Stimulated activated CD4-positive, alpha-beta T cell treated with anti-CD3 and anti-CD28 coated beads, Interleukin-2, amount 100 ng/mL, for 24 hours (primary cell): ENCODE results near the gene MYADM.
"Not testable (repeated sequence)": the region's sequence is repeated elsewhere in the genome, so short reads cannot be mapped to it uniquely, and the experiment has no call there.

Experiments
- DNase-seq, 2 donors: peaks; one replicate each; pipeline ENCODE4 v3.0.0-alpha.2; 2020

The MYADM gene

GRCh38 chr19:53868892-53869804, 1.5 kb downstream of the MYADM start:
- DNase-seq: peak; percentile 79 to 86

GRCh38 chr19:53869805-53870484, 2.3 kb downstream of the MYADM start:
- not testable (repeated sequence) for DNase-seq

GRCh38 chr19:53870485-53870844, 2.8 kb downstream of the MYADM start:
- DNase-seq: no peak

GRCh38 chr19:53871454-53871853, 3.8 kb downstream of the MYADM start:
- DNase-seq: no peak

GRCh38 chr19:53872762-53873161, 5.1 kb downstream of the MYADM start:
- DNase-seq: no peak

- DNase-seq: no peak
Measured at GRCh38 chr19:53873773-53874605, 6.3 kb downstream of the MYADM start.

- no peak for DNase-seq
Measured at GRCh38 chr19:53874606-53874990, 6.9 kb downstream of the MYADM start.

GRCh38 chr19:53875602-53876325, 8.1 kb downstream of the MYADM start:
- no peak for DNase-seq

- no peak for DNase-seq
Measured at GRCh38 chr19:53876651-53877224, 9.1 kb downstream of the MYADM start.

GRCh38 chr19:53877361-53877766, 9.7 kb downstream of the MYADM start:
- DNase-seq: no peak

GRCh38 chr19:53878776-53879139, 11.1 kb downstream of the MYADM start:
- DNase-seq: no peak

- DNase-seq: peak; percentile 80 to 87
Measured at GRCh38 chr19:53879140-53880081, 11.7 kb downstream of the MYADM start.

- no peak for DNase-seq
Measured at GRCh38 chr19:53880711-53881481, 13.2 kb downstream of the MYADM start.

GRCh38 chr19:53881482-53882390, 14.1 kb downstream of the MYADM start, which contains the start of gene PRKCG:
Gene PRKCG, plus strand, starts transcription at chr19:53882197. Its CDS starts 298 bp downstream, at chr19:53882495.
- peak; percentile 50 to 57 for DNase-seq

GRCh38 chr19:53882391-53883050, 14.8 kb downstream of the MYADM start:
- DNase-seq: no peak

- no peak for DNase-seq
Measured at GRCh38 chr19:53883231-53883661, 15.6 kb downstream of the MYADM start.

GRCh38 chr19:53883741-53884140, 16.1 kb downstream of the MYADM start:
- no peak for DNase-seq

- no peak for DNase-seq
Measured at GRCh38 chr19:53884256-53884655, 16.6 kb downstream of the MYADM start.
